ENCODE data around the gene VCP.

Gene VCP

DNA sequence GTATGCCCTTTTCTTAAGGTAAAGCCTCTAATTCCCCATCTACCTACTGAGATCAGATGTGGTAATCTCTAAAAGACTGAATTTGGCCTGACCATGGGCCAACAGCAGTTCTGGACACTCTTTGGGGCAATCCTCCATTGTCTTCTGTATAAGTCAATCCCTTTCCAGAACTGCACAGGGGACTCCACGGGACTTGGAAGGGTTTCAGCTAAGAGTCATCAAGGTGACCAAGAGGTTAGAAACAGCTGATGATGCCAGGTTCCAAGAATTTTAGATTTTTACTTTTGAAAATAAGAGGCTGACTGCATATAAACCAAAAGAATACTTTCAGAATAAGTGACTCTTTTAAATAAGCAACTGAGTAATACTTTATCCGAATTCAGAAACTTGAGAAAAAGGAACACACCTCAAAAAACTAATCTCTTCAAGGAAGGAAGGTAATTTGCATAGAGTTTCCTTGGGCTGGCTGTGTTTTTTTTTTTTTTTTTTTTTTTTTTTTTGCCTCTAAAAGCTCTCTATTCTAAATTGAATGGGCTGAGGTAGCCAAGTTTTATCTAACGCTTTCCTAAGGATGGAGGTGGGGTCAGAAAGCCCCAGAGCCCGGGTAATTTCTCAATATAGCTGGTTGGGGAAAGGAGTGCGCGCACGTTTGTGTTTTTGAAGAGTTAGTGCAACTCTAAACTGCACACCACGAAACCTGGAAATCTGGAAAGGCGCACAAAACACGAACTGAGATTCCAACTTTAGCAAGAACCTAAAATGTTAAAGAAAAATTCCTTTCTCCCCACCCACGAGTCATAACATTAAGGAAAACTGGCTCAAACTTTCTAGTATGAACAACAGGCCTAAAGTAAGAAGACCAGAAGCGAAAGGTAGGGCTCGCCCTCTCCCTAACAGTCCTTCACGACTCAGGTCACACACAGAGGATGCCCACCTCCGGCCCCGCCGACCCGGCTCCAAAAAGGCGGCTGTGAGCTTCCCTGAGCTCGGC lies 1.3 kb downstream of the VCP start:
- DNase-seq (ENCODE audit: insufficient read length, low spot score) (no peak), FAIRE-seq (peak; percentile 92)

GRCh38 chr9:35069020-35069419 lies 3.4 kb downstream of the VCP start:
- no peak for FAIRE-seq
- DNase-seq (ENCODE audit: insufficient read length, low spot score), result no peak

GRCh38 chr9:35067056-35067455 lies 5.4 kb downstream of the VCP start:
- FAIRE-seq (no peak), DNase-seq (ENCODE audit: insufficient read length, low spot score) (no peak)

GRCh38 chr9:35060548-35061207 lies 11.7 kb downstream of the VCP start:
- no peak for FAIRE-seq
- no peak for DNase-seq (ENCODE audit: insufficient read length, low spot score)

DNA sequence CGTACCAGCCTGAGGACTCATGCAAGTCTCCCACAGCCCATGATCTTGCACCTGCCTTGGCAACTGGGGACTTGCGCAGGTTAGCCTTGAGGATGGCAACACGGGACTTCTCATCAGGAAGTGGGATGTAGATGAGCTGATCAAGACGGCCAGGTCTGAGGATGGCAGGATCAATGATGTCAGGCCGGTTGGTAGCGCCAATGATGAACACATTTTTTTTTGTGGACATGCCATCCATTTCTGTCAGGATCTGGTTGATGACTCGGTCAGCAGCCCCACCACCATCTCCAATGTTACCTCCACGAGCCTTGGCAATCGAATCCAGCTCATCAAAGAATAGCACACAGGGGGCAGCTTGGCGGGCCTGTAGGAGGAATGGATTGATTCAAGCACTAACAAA lies 13.0 kb downstream of the VCP start:
- FAIRE-seq, result no peak
- DNase-seq (ENCODE audit: insufficient read length, low spot score), result no peak

- FAIRE-seq (no peak), DNase-seq (ENCODE audit: insufficient read length, low spot score) (no peak)
These were observed 15.2 kb downstream of the VCP start for GRCh38 chr9:35057271-35057620.

GRCh38 chr9:35056571-35057270 lies 15.7 kb downstream of the VCP start:
- FAIRE-seq (no peak), DNase-seq (ENCODE audit: insufficient read length, low spot score) (no peak)

GRCh38 chr9:35054871-35055644 lies 17.4 kb downstream of the VCP start:
- DNase-seq (ENCODE audit: insufficient read length, low spot score) (no peak), FAIRE-seq (no peak)

GRCh38 chr9:35054185-35054835 lies 18.1 kb downstream of the VCP start:
- DNase-seq (ENCODE audit: insufficient read length, low spot score) (no peak), FAIRE-seq (no peak)

GRCh38 chr9:35051069-35051967 lies 21.1 kb downstream of the VCP start:
- peak; percentile 83 for FAIRE-seq
- peak; percentile 51 for DNase-seq (ENCODE audit: insufficient read length, low spot score)

GRCh38 chr9:35048511-35048910 lies 23.9 kb downstream of the VCP start:
- DNase-seq (ENCODE audit: insufficient read length, low spot score) (no peak), FAIRE-seq (no peak)

GRCh38 chr9:35044071-35044470 lies 28.4 kb downstream of the VCP start:
- no peak for DNase-seq (ENCODE audit: insufficient read length, low spot score)
- FAIRE-seq, result no peak

GRCh38 chr9:35042891-35043545 lies 29.4 kb downstream of the VCP start:
- FAIRE-seq (no peak), DNase-seq (ENCODE audit: insufficient read length, low spot score) (no peak)

DNA sequence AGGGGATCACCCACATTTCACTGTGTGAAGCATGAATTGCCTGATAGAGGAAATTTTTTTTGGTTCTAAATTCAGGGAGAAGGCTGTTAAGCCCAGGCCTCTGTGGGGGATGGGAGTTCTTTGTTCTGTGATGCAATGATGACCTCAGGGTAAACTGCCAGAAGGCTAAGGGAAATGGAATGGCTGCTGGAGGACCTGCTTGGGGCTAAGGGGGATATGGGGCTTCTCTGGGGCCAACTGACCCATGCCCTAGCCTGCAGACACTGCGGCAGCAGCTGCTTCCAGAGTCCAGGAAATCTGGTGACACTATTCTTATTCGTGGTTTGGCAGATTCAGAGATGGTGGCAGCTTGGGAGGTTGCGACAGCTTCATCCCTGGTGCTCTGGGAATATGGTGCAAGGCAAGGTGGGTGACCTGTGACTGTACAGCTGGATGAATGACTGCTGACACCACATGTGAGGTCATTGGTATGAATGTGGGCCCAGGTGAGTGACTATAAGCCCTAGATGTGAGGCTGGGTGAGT lies 30.3 kb downstream of the VCP start:
- FAIRE-seq, result no peak
- DNase-seq (ENCODE audit: insufficient read length, low spot score), result no peak

DNA sequence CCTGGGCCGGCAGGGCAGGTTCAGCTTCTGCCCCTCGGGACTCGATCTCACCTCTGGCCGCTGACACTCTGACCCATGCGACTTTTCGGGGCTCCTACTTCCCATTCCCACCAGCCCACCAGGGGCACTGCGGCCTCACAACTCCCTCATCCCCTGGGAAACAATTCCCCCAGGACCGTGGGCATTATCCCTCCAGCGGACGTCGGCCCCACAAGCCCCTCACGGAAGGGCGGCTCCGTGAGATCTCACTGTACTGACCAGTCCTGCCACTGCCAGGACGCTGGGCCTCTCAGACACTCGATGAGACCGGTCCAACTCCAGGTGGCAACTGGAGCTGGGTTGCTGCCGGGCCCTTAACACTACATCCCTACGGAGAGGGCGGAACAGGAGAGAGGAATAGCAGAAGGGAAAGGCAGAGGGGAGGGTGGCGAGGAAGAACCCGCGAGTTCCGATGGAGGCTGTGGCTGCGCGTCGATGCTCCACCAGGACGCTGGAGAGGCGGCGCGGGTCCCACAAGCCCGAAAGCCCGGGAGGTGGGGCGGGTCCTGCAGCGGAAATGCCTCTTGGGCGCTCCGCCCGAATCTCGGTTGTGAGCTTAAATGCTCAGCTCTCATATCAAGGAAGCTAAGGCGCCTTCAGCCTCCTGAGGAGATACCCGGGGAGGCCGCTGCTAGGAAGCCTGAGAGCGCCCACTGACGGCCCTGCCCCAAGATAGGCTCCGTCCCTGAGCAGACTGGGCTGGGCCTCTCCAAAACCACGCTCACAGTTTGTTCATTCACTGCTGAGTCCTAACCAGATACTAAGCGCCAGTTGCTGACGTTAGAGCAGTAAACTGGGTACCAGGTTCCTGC lies 36.3 kb downstream of the VCP start:
- FAIRE-seq (no peak), DNase-seq (ENCODE audit: insufficient read length, low spot score) (no peak)

DNA sequence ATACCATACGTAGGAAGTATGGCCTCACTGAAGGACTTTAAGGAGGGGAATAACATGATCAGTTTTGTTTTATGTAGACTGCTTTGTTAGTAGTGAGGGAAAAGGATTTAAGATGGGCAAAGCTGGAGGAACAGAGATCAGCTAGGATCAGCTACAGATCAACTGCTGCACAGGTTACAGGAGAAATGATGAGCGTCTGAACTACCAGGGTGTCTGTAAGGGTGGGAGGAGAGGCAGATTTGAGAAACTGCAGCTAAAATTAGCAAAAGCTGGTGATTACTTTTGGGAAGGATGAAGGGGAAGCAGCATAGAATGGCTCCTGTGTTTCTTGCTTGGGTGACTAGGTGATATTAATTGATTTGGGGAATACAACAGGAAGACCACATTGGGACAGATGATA lies 39.3 kb downstream of the VCP start:
- DNase-seq (ENCODE audit: insufficient read length, low spot score), result no peak

GRCh38 chr9:35029852-35030251 lies 42.6 kb downstream of the VCP start:
- FAIRE-seq, result no peak
- no peak for DNase-seq (ENCODE audit: insufficient read length, low spot score)

More for the DNA sequence above, 39.3 kb downstream of the VCP start:
- no peak for FAIRE-seq

- no peak for FAIRE-seq
- no peak for DNase-seq (ENCODE audit: insufficient read length, low spot score)
These were observed 43.2 kb downstream of the VCP start for GRCh38 chr9:35029241-35029640.

Data from GM19239 (cell line).